ENCODE measurements around the gene RAB1B. TPM values are rescaled to one million over a fixed set of nuclear protein-coding genes. Genes with fewer than 3 reads are reported as not detected.
A peak's percentile ranks its signal among the peaks of the same experiment; 100 is the strongest.

The RAB1B gene
- total RNA-seq, 6 donors from 2014 or later = 34.6 to 173 (median 122) TPM

DNA sequence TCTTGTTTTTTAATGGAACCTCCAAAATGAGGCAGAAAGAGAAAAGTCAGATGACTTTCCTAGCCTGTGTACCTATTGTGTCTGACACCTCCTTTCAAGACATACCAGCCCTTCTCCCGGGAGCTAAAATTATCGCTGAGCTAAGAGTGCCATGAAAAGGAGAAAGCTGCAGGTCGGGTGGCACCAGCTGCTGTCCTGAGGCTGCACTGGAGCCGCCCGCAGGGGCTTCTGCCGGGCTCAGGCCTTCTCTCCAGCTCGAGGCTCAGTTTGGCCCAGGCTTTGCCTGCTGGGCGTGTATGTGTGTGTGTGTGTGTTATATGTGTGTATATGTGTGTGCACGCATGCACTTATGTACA is 27.7 kb upstream of the RAB1B start:
- no peak overlapping the region for H3K27ac ChIP-seq
- H3K4me3 ChIP-seq = no peak overlapping the region
- no peaks in the 10 kb centered on the region for H3K9me3 ChIP-seq
- peaks cover 7 to 92% (median 71%) of the 10 kb centered on the region in 4 donors for H3K36me3 ChIP-seq
- 83 to 93% methylated on average over 7 to 9 of the region's 9 CpGs for WGBS, 2 donors
- TF ChIP-seq POLR2AphosphoS5 (IDR thresholded peaks at IDR 0.05) (no peak), POLR2A (IDR thresholded peaks at IDR 0.05) (no peak), EP300 (IDR thresholded peaks at IDR 0.05) (no peak)
- TF ChIP-seq, protein P1, sequence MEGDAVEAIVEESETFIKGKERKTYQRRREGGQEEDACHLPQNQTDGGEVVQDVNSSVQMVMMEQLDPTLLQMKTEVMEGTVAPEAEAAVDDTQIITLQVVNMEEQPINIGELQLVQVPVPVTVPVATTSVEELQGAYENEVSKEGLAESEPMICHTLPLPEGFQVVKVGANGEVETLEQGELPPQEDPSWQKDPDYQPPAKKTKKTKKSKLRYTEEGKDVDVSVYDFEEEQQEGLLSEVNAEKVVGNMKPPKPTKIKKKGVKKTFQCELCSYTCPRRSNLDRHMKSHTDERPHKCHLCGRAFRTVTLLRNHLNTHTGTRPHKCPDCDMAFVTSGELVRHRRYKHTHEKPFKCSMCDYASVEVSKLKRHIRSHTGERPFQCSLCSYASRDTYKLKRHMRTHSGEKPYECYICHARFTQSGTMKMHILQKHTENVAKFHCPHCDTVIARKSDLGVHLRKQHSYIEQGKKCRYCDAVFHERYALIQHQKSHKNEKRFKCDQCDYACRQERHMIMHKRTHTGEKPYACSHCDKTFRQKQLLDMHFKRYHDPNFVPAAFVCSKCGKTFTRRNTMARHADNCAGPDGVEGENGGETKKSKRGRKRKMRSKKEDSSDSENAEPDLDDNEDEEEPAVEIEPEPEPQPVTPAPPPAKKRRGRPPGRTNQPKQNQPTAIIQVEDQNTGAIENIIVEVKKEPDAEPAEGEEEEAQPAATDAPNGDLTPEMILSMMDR (IDR thresholded peaks at IDR 0.05) = no peak
- no peaks in the 10 kb centered on the region for H3K4me1 ChIP-seq
- no peaks in the 10 kb centered on the region for H3K27me3 ChIP-seq
- DNase-seq (no peak), ATAC-seq (ENCODE audit: low FRiP score in 2 of 2) (no peak)

DNA sequence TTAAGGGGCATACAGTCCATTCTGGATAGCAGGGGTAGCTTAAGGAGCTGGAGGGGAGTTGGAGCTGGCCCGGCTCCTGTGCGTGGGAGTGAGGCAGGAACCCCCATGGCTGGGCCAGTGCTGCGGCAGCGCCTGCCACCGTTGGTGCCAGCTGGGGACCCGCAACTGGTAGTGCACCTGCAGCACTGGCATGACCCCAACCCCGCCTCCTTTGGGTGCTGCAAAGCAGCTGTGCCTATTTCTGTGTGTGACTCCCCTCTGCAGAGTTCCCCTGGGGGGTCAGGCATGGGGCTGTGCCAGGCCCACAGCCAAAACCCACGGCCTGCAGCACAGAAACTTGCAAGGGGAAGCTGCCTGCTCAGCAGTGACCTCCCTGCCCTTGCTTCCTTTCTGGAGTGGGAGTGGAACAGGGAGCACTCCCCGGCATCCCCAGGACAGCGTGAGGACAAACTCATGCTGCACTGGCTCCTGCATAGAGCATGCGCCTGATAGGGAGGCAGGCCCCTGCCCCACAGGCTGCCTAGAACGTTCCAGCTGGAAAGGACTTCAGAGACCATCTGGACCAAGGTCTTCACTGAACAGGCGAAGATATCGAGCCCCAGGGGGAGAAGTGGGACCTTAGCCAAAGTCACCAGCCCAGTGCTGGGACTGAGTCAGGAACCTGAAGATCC is 26.2 kb upstream of the RAB1B start:
- ATAC-seq (ENCODE audit: low FRiP score in 2 of 2) (no peak), DNase-seq (peak in 1 of 2 donors; percentile 63)
- 84 to 85% methylated on average over 7 to 14 of the region's 14 CpGs for WGBS, 2 donors
- Histone ChIP-seq H3K9me3 (no peaks in the 10 kb centered on the region), H3K4me1 (no peaks in the 10 kb centered on the region), H3K27ac (no peak overlapping the region), H3K36me3 (peaks cover 6 to 80% (median 62%) of the 10 kb centered on the region in 4 donors), H3K27me3 (no peaks in the 10 kb centered on the region), H3K4me3 (no peak overlapping the region)
- TF ChIP-seq POLR2AphosphoS5 (IDR thresholded peaks at IDR 0.05) = no peak
- TF ChIP-seq EP300 (IDR thresholded peaks at IDR 0.05) = no peak
- no peak for TF ChIP-seq POLR2A (IDR thresholded peaks at IDR 0.05)
- TF ChIP-seq, protein P1 (IDR thresholded peaks at IDR 0.05) = no peak

DNA sequence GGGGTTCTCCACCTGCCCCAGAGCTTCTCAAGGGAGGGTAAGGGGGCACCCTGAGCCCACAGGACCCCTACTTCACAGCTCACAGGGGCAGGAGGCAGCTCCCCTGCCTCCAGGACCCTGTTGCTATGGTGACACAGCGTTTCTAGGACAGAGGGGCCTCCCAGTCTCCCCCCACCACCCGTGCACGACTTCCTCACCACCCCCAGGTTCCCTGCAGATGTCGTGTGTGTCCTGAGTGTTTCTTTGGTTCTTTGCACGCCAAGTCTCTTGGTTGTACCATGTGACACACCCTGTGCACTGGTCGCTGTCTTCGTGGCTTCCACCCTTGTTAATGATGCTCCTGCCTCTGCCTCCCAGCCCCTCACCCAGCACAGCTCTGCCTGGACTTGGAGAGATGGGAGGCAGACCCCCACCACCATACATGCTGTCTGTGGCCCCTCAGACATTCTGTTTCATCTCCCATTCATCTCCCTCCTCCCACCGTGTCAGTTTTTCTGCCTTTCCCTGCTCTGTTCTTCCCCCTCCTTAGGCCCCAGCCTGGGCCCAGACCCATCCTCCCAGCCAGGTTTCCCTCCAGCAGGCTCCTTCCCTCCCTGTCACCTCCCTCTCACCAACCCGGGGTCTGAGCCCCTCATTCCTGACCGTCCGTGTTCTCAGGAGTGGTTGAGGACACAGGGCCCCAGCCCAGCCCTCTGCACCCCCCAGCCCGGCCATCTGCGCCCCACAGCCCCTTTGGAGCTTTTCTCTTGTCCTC is 24.5 kb upstream of the RAB1B start:
- no peaks in the 10 kb centered on the region for H3K4me1 ChIP-seq
- H3K9me3 ChIP-seq = no peaks in the 10 kb centered on the region
- no peaks in the 10 kb centered on the region for H3K27me3 ChIP-seq
- H3K4me3 ChIP-seq = no peak overlapping the region
- TF ChIP-seq, protein P1 (IDR thresholded peaks at IDR 0.05) = no peak
- TF ChIP-seq POLR2A (IDR thresholded peaks at IDR 0.05) (no peak), POLR2AphosphoS5 (IDR thresholded peaks at IDR 0.05) (no peak), EP300 (IDR thresholded peaks at IDR 0.05) (no peak)
- DNase-seq (no peak), ATAC-seq (ENCODE audit: low FRiP score in 2 of 2) (no peak)
- H3K27ac ChIP-seq = no peak overlapping the region
- WGBS, 2 donors = 79 to 84% methylated on average over 13 of the region's 13 CpGs
- H3K36me3 ChIP-seq = peaks cover 6 to 67% (median 52%) of the 10 kb centered on the region in 4 donors

DNA sequence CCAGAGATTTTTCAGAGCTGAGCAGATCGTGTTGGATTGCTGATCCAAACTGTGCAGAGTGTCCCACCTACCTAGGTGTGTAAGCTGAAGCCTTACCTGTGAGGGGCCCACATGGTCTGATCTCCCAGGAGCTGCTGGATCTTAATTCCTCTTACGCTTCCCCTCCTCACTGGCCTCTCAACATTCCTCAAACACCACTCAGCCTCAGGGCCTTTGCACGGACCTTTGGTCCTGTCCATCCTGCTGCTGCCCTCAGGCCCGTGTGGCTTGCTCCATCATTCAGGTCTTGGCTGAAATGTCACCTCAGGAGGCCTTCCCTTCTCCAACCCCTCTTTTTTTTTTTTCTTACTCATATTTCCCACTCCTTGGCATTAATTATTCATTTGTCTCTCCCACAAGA is 21.1 kb upstream of the RAB1B start:
- WGBS, 2 donors = 89% methylated on average over 4 of the region's 4 CpGs
- Histone ChIP-seq H3K9me3 (no peaks in the 10 kb centered on the region), H3K27ac (no peak overlapping the region), H3K27me3 (no peaks in the 10 kb centered on the region), H3K4me3 (no peak overlapping the region), H3K36me3 (peaks cover 0 to 41% (median 25%) of the 10 kb centered on the region in 4 donors), H3K4me1 (no peaks in the 10 kb centered on the region)
- TF ChIP-seq POLR2AphosphoS5 (IDR thresholded peaks at IDR 0.05) (no peak), EP300 (IDR thresholded peaks at IDR 0.05) (no peak), POLR2A (IDR thresholded peaks at IDR 0.05) (no peak)
- ATAC-seq (ENCODE audit: low FRiP score in 2 of 2) (no peak), DNase-seq (no peak)

DNA sequence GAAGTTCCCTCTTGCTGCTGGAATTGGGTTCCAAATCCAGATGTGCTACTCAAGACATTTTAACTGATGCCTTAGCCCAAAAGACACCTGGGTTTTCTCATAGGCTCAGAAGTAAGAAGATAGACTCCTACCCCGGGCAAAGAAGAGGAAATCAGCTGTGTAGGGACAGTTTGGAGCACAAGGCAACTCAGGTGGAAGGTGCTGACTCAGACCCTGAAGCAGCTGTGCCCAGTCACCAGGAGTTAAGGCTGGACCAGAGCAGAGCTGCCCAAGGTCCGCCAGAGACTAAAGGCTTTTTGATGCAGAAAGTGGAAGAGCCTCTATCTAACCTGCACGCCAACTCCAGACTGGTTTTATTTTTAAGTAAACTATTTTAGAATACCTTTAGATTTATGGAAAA is 20.6 kb upstream of the RAB1B start:
- DNase-seq (no peak), ATAC-seq (ENCODE audit: low FRiP score in 2 of 2) (no peak)
- Histone ChIP-seq H3K4me1 (no peaks in the 10 kb centered on the region), H3K27ac (no peak overlapping the region), H3K9me3 (no peaks in the 10 kb centered on the region), H3K36me3 (peaks cover 0 to 36% (median 21%) of the 10 kb centered on the region in 4 donors), H3K27me3 (no peaks in the 10 kb centered on the region), H3K4me3 (no peak overlapping the region)
- TF ChIP-seq, protein P1 (IDR thresholded peaks at IDR 0.05) = no peak
- TF ChIP-seq POLR2AphosphoS5 (IDR thresholded peaks at IDR 0.05) (no peak), EP300 (IDR thresholded peaks at IDR 0.05) (no peak), POLR2A (IDR thresholded peaks at IDR 0.05) (no peak)
- WGBS, 2 donors = 80 to 91% methylated on average over 3 of the region's 3 CpGs
